MM.1S (cell line): ENCODE data around the gene ADK.

Experiments
- EZH2phosphoT487 ChIP-seq: fragments of 300-600 bp; sonication (generic); IDR thresholded peaks from 2 replicates; pipeline ENCODE4 v1.6.1; 2018; ENCODE audit warnings: antibody characterized with exemption, low read length
- TF ChIP-seq, protein P1 (sequence below): fragments of 300-600 bp; sonication (generic); IDR thresholded peaks from 2 replicates; pipeline ENCODE4 v1.5.1; 2016; ENCODE audit warnings: antibody characterized with exemption, low read length, mixed read lengths

DNA sequence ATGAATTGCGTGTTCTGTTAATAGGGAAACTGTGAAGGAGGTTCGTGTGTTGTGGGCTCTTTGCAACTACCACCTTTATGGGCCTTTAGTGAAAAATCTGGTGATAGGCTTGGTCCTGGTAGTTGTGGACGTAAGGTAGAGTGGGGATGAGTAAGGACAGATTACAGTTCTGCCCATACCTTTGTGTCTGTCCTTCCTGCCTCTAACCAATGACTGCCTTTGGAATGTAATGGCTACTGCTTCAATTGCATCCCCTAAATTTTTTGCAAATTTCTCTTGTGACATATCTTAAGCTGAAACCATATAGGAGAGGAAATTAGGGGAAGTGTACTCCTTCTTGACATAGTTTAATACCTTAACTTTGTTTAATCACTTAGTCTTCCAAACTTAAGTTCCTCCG is 82.3 kb downstream of the ADK start:
- no peak for TF ChIP-seq EZH2phosphoT487
- TF ChIP-seq, protein P1, sequence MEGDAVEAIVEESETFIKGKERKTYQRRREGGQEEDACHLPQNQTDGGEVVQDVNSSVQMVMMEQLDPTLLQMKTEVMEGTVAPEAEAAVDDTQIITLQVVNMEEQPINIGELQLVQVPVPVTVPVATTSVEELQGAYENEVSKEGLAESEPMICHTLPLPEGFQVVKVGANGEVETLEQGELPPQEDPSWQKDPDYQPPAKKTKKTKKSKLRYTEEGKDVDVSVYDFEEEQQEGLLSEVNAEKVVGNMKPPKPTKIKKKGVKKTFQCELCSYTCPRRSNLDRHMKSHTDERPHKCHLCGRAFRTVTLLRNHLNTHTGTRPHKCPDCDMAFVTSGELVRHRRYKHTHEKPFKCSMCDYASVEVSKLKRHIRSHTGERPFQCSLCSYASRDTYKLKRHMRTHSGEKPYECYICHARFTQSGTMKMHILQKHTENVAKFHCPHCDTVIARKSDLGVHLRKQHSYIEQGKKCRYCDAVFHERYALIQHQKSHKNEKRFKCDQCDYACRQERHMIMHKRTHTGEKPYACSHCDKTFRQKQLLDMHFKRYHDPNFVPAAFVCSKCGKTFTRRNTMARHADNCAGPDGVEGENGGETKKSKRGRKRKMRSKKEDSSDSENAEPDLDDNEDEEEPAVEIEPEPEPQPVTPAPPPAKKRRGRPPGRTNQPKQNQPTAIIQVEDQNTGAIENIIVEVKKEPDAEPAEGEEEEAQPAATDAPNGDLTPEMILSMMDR, result no peak
